GM23248 (cell line): Measurements from ENCODE around the gene RSRC1.

Source experiments
- EZH2 ChIP-seq: fragments of 200-600 bp; sonication (generic); IDR thresholded peaks from 2 replicates; pipeline ENCODE4 v1.6.1; 2018; ENCODE audit warnings: antibody characterized with exemption, mild to moderate bottlenecking; ENCODE audit not compliant: insufficient read depth, poor library complexity, severe bottlenecking
- EZH2phosphoT487 ChIP-seq: fragments of 200-600 bp; sonication (generic); IDR thresholded peaks from 2 replicates; pipeline ENCODE4 v1.6.1; 2018; ENCODE audit warnings: antibody characterized with exemption, moderate library complexity, mild to moderate bottlenecking, low read depth; ENCODE audit not compliant: insufficient read depth

GRCh38 chr3:158084651-158085050 is 25.2 kb upstream of the RSRC1 start:
- TF ChIP-seq EZH2, result no peak
- no peak for TF ChIP-seq EZH2phosphoT487
